Osteocyte (in vitro differentiated cells): ENCODE results near the gene HIGD1A. TPM values are rescaled to one million over a fixed set of nuclear protein-coding genes. Genes with fewer than 3 reads are reported as not detected.
"Not testable (repeated sequence)": the region's sequence is repeated elsewhere in the genome, so short reads cannot be mapped to it uniquely, and the experiment has no call there.

Source experiments
- DNase-seq: peaks from one replicate; pipeline ENCODE4 v3.0.0; 2021; ENCODE audit warnings: mixed read lengths; ENCODE audit not compliant: unreplicated experiment; ENCODE audit errors: extremely low spot score
- H3K27ac Mint-ChIP-seq: one replicate; pipeline ENCODE4 v1.8.0; 2021; ENCODE audit warnings: mild to moderate bottlenecking, mixed read lengths; ENCODE audit not compliant: unreplicated experiment
- H3K27me3 Mint-ChIP-seq: one replicate; pipeline ENCODE4 v1.8.0; 2021; ENCODE audit warnings: mixed read lengths; ENCODE audit not compliant: unreplicated experiment
- H3K36me3 Mint-ChIP-seq: one replicate; pipeline ENCODE4 v1.8.0; 2021; ENCODE audit warnings: mixed read lengths; ENCODE audit not compliant: unreplicated experiment
- H3K4me1 Mint-ChIP-seq: one replicate; pipeline ENCODE4 v1.8.0; 2021; ENCODE audit warnings: mixed read lengths; ENCODE audit not compliant: unreplicated experiment
- H3K4me3 Mint-ChIP-seq: one replicate; pipeline ENCODE4 v1.8.0; 2021; ENCODE audit warnings: mild to moderate bottlenecking, moderate library complexity, mixed read lengths; ENCODE audit not compliant: unreplicated experiment
- H3K9me3 Mint-ChIP-seq: one replicate; pipeline ENCODE4 v1.8.0; 2021; ENCODE audit warnings: mixed read lengths; ENCODE audit not compliant: unreplicated experiment
- CTCF ChIP-seq: fragments of 200-600 bp; sonication (generic); IDR thresholded peaks from 2 replicates; pipeline ENCODE4 v1.5.0; 2021; ENCODE audit warnings: antibody characterized with exemption, mild to moderate bottlenecking, moderate library complexity
- total RNA-seq: library from RNA; stranded (reverse); gene quantifications from 2 replicates; pipeline ENCODE4 v1.2.1, GENCODE V29; 2021

HIGD1A gene
- total RNA-seq, 1 donor from 2014 or later = 63.8 TPM

- Mint-ChIP-seq H3K4me3 (no peak overlapping the region), H3K36me3 (no peaks in the 10 kb centered on the region), H3K4me1 (no peaks in the 10 kb centered on the region), H3K27ac (no peak overlapping the region), H3K27me3 (peaks cover 45% of the 10 kb centered on the region), H3K9me3 (no peaks in the 10 kb centered on the region)
- no peak for TF ChIP-seq CTCF
- DNase-seq = no peak
Measured at GRCh38 chr3:42814246-42814645, 10.0 kb upstream of the HIGD1A start.

GRCh38 chr3:42811118-42811883, 7.0 kb upstream of the HIGD1A start:
- not testable (repeated sequence) for H3K27ac Mint-ChIP-seq, H3K4me3 Mint-ChIP-seq, H3K9me3 Mint-ChIP-seq, H3K36me3 Mint-ChIP-seq, H3K4me1 Mint-ChIP-seq, DNase-seq
- peaks cover 67% of the 10 kb centered on the region for H3K27me3 Mint-ChIP-seq

- not testable (repeated sequence) for H3K9me3 Mint-ChIP-seq, H3K27ac Mint-ChIP-seq, H3K36me3 Mint-ChIP-seq, H3K4me1 Mint-ChIP-seq, DNase-seq, H3K4me3 Mint-ChIP-seq
- peaks cover 68% of the 10 kb centered on the region for H3K27me3 Mint-ChIP-seq
Measured at GRCh38 chr3:42810706-42811105, 6.4 kb upstream of the HIGD1A start.

- Mint-ChIP-seq H3K27ac (no peak within 1 kb of the TSS), H3K9me3 (no peaks in the 10 kb centered on the region), H3K27me3 (peaks cover 59% of the 10 kb centered on the region), H3K4me1 (peaks cover 8% of the 10 kb centered on the region), H3K36me3 (no peaks in the 10 kb centered on the region), H3K4me3 (no peak within 1 kb of the TSS)
- no peak for DNase-seq
- no peak for TF ChIP-seq CTCF
Measured at GRCh38 chr3:42809202-42809601, 4.9 kb upstream of the HIGD1A start, which contains the start of gene ACKR2. Gene ACKR2, plus strand, starts transcription at chr3:42809445. Its CDS starts 55,058 bp downstream, at chr3:42864503.

GRCh38 chr3:42807929-42808328, 3.6 kb upstream of the HIGD1A start:
- no peaks in the 10 kb centered on the region for H3K9me3 Mint-ChIP-seq
- no peak overlapping the region for H3K4me3 Mint-ChIP-seq
- peaks cover 12% of the 10 kb centered on the region for H3K4me1 Mint-ChIP-seq
- no peak overlapping the region for H3K27ac Mint-ChIP-seq
- H3K27me3 Mint-ChIP-seq = peaks cover 54% of the 10 kb centered on the region
- no peak for TF ChIP-seq CTCF
- H3K36me3 Mint-ChIP-seq = no peaks in the 10 kb centered on the region
- no peak for DNase-seq

- DNase-seq = no peak
- H3K4me1 Mint-ChIP-seq = peaks cover 31% of the 10 kb centered on the region
- H3K27ac Mint-ChIP-seq = no peak overlapping the region
- no peaks in the 10 kb centered on the region for H3K9me3 Mint-ChIP-seq
- peaks cover 2% of the 10 kb centered on the region for H3K36me3 Mint-ChIP-seq
- peaks cover 41% of the 10 kb centered on the region for H3K27me3 Mint-ChIP-seq
- TF ChIP-seq CTCF = no peak
- H3K4me3 Mint-ChIP-seq = peak overlapping the region; percentile 99
Measured at GRCh38 chr3:42805141-42805821, 991 bp upstream of the HIGD1A start.
